Erythroblast (primary cell): ENCODE results near the gene CTSF.
"Not testable (repeated sequence)": the region's sequence is repeated elsewhere in the genome, so short reads cannot be mapped to it uniquely, and the experiment has no call there.

ENCODE experiments used
- DNase-seq, 2 experiments: peaks; one replicate each; lab custom pipeline; 2025; lab: John Stamatoyannopoulos, UW
- GATA1 ChIP-seq: IDR thresholded peaks from 2 replicates; pipeline ENCODE4 v1.6.1; 2011; ENCODE audit warnings: low read depth, mild to moderate bottlenecking, control low read depth, low read length, moderate library complexity
- POLR2A ChIP-seq: IDR thresholded peaks from 2 replicates; pipeline ENCODE4 v1.6.1; 2011; ENCODE audit warnings: mild to moderate bottlenecking, low read length

CTSF gene

GRCh38 chr11:66598993-66599392 is 30.6 kb upstream of the CTSF start:
- TF ChIP-seq POLR2A (no peak), GATA1 (no peak)
- DNase-seq, result no peak

GRCh38 chr11:66595245-66595904 is 27.0 kb upstream of the CTSF start:
- no peak for TF ChIP-seq GATA1
- peak; percentile 25 for TF ChIP-seq POLR2A
- peak; percentile 89 to 90 for DNase-seq

DNA sequence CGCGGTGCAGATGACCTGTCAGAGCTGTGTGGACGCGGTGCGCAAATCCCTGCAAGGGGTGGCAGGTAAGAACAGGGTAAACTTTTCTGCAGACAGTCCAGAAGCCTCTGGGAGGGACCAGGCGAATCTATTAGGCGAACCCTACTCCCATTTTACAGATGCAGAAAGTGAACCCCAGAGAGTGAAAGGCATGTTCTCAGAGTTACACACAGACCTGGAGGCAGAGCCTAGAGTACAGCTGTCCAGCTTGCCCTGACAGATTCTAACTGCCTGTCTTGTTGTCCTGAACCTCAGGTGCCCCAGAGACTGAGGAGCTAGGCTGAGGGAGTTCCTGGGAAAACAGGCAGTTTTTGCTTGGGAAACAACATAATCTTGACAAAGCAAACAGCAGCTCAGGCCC is 25.2 kb upstream of the CTSF start:
- TF ChIP-seq GATA1 (no peak), POLR2A (no peak)
- DNase-seq, result no peak

DNA sequence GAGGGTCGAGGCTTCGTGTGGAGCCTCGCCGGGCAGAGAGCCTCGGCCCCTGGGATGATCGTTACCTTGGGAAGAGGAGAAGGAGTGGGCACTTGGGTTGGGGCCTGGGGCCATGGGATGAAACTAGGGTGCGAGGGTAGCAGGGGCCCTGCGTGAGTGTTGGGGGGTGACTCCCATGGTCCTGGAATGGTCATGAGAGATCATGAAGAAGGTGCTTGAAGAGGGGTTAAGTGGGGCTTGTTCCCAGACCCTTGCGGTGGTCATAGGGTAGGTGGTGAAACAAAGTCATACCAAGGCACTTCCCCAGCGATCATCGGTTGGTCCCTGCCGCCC is 24.9 kb upstream of the CTSF start:
- TF ChIP-seq POLR2A (peak; percentile 63), GATA1 (no peak)
- DNase-seq, result peak in 1 of 2 experiments; percentile 49

DNA sequence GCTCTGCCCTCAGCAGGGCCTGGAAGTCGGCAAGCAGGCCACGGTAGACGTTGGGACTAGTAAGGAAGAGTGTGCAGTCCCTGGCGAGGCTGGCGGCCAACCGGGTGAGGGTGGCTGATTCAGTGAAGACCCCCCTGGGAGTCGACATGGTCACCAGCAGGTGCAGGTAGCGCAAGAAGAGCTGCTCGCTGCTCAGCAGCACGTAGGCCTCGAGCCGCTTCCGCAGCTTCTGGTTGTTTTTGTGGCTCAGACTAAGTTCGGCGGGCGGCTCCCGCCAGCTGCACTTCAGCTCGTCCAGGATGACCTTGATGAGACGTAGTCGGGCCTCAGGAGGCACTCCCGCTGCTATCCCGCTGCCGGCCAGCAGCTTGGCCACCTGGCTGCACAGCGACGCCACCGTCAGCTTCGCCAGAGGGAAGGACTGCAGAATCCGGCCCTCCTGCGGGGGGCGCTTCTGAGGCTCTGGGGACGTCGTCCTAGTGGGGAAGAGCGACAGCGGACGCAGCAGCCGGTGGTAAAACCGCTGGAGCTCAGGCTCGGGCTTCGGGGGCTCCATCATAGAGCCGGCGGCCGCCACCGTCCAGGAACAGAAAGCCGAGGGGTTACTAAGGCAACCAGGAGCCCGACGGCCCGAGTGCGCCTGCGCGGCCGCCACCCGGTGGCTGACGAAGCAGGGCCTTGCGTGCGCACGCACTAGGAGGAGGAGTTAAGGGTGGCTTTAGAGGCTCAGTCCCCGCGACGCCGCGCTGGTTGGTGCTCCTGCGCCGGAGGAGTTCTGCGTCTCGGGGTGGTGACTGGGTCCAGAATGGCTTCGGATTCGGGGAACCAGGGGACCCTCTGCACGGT is 24.3 kb upstream of the CTSF start, which contains the start of the genes CCDC87 and CCS:
Gene CCDC87, minus strand, starts transcription at position 607 of the 846 bp plus-strand sequence. Its CDS starts 48 bp downstream, at position 559.
Gene CCS, plus strand, starts transcription at position 729 of the 846 bp plus-strand sequence. Its CDS starts 77 bp downstream, at position 806.
- DNase-seq, result peak; percentile 97 to 99
- TF ChIP-seq GATA1, result no peak
- TF ChIP-seq POLR2A, result peak; percentile 98

DNA sequence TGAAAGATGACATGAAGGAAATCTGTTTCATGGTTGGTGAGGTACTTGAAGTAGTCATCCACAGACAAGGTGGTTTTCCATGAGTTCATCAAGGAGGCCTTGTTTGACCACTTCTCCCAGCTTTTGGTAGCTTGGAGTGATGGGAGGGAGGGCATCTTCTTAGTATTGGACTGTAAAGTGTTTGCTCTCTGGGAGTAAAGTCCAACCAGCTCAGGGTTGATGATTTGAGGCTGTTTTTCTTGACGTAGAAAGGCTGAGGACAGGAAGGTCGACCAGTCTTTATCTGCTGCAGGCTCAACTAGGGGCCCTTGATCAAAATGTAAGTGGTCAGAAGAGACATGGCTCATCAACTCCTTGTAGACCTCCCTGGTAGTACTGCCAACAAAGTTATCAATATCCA is 22.8 kb upstream of the CTSF start:
- TF ChIP-seq POLR2A, result no peak
- no peak for TF ChIP-seq GATA1
- DNase-seq, result no peak

- no peak for TF ChIP-seq GATA1
- no peak for TF ChIP-seq POLR2A
- no peak for DNase-seq
Measured at GRCh38 chr11:66589996-66590675, 21.7 kb upstream of the CTSF start.

DNA sequence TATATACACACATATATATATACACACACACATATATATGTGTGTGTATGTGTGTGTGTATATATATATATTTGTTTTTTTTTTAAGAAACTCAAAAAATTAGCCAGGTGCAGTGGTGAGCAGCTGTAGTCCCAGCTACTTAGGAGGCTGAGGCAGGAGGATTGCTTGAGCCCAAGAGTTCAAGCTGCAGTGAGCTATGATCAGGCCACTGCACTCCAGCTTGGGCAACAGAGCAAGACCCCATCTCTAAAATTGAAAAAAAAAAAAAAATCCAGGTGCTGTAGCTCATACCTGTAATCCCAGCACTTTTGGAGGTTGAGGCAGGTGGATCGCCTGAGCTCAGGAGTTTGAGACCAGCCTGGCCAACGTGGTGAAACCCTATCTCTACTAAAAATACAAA is 20.9 kb upstream of the CTSF start:
- DNase-seq, result not testable (repeated sequence)

GRCh38 chr11:66586136-66586535 is 17.7 kb upstream of the CTSF start:
- TF ChIP-seq POLR2A (no peak), GATA1 (no peak)
- no peak for DNase-seq

- DNase-seq, result not testable (repeated sequence)
Measured at GRCh38 chr11:66585447-66585846, 17.0 kb upstream of the CTSF start.

DNA sequence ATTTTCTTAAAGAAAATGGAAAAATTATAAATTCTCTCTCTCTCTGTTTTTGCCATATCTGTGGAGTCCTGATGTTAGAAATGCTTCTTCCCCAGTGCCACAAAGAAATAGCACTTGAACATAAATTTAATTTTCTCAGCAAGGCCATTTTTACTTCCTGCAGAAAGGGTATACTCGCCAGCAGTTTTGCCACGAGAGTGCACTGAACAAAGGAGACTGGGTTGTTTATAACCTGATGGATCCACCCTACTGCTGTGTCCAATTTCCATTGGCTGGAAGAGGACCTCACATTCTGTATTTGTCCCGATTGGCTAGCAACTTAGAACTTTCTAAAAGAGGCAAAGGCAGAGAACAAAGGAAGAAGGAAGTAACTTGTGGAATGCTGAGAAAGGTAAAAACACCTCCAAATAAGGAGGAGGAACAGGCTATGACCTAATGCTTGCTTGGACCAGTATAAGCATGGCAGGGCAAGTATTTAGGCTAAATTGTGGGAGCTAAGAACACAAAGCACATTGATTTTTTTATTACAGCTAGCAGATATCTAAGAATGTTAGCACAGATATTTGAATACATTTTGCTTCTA is 14.2 kb upstream of the CTSF start:
- DNase-seq, result not testable (repeated sequence)

DNA sequence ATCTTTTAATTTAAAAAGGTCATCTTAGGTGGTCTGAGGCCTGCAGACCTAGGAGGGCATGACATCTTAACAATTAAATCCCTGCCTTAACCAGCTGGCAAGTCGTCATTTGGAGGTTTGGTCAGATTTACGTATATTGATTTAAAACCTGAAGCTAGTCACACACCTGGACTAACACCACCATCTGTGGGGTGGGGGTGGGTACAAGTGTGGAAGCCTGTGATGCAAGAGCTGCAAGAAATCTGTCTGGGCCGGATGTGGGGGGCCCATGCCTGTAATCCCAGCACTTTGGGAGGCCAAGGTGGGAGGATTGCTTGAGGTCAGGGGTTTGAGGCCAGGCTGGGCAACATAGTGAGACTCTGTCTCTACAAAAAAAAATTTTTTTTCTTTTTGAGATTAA is 12.9 kb upstream of the CTSF start:
- TF ChIP-seq POLR2A (no peak), GATA1 (no peak)
- no peak for DNase-seq

GRCh38 chr11:66580803-66581202 is 12.4 kb upstream of the CTSF start:
- DNase-seq, result no peak
- TF ChIP-seq POLR2A (no peak), GATA1 (no peak)
